GM20431 (cell line): ENCODE results near the gene CEP85.
"Not testable (repeated sequence)": the region's sequence is repeated elsewhere in the genome, so short reads cannot be mapped to it uniquely, and the experiment has no call there.

Source experiments
- in situ Hi-C: fragments of 300-500 bp; cut with MseI, MboI; formaldehyde crosslinking; loops from one replicate; pipeline ENCODE4 v1.15.0; 2020; ENCODE audit warnings: low sequenced_read_pairs; ENCODE audit not compliant: unreplicated experiment

Gene CEP85

GRCh38 chr1:26307363-26307781 is 73.4 kb downstream of the CEP85 start:
- in situ Hi-C loops = no loop called here

DNA sequence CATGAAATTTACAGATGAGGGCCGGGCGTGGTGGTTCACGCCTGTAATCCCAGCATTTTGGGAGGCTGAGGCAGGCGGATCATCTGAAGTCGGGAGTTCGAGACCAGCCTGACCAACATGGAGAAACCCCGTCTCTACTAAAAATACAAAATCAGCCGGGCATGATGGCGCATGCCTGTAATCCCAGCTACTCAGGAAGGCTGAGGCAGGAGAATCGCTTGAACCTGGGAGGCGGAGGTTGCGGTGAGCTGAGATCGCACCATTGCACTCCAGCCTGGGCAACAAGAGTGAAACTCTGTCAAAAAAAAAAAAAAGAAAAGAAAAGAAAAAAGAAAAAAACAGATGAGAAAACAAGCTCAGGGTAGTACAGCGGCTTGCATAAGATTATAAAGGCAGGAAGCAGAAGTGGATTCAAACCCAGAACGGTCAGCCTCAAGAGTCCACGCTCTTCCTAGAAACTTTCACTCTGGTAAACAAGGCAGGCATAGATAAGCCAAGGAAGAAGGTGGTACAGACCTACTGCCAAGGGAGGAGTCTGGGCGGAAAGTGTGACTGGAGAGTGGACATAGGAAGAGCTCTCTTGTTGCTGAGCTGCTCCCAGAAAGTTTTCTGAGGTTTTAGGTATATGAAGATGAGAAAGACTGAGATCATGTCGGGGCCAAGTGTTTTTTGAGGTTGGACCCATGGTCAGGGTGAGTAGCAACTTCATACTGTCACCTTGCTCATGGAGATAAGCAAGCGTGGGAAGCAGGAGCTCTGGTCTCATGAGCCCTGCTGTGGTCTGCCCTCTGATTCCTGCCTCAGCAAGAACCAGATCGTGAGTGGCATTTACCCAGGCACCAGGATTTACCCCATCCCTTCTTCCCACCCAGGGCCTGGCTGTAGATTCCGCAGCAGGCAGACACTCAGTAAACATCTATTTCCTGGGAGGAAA is 74.2 kb downstream of the CEP85 start:
- in situ Hi-C loops = not testable (repeated sequence)

GRCh38 chr1:26314501-26314900 is 80.5 kb downstream of the CEP85 start:
- in situ Hi-C loops = no loop called here

GRCh38 chr1:26315874-26316850 is 82.2 kb downstream of the CEP85 start:
- in situ Hi-C loops = no loop called here

DNA sequence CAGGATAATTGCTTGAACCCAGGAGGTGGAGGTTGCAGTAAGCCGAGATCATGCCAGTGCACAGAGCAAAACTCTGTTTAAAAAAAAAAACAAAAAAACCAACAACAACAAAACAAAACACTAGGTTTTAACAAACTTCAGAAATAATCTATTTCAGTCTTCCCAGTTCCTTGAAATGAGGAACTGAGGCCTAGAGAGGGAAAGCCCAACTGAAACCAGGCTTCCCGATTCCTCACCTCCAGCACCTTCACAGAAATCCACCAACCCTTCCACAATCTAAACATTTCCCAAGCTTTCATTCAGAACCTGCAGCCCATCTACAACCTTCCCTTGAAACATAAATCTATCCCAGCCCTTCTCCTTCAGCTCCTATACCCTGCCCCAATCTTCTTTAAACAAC is 83.1 kb downstream of the CEP85 start:
- in situ Hi-C loops = no loop called here

DNA sequence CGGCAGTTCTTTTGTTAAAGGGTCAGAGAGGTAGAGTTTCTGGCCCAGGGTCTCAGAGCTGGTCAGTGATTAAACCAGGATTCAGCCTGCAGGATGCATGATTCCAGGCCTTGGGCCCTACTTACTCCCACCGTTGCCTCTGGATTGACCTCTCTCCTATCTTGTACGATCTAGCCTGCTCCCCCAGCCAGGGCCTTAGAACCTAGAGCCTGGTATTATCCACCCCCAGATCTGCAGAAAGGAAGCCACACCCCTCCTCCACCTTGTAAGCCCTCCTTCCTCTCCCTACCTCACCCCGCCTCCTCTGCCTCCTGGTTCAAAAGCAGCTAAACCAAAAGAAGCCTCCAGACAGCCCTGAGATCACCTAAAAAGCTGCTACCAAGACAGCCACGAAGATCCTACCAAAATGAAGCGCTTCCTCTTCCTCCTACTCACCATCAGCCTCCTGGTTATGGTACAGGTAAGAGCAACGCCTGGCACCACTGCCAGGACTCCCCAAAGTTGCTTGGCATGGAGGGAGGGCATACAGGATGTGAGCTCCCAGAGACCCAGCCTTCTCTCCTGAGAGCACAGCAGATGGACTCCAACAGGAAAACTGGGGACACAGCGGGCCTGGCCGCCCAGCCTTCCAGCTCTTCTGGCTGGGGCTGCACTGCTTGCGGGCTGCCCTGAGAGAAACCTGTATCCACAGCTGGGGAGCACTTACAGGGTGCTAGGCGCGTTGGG is 83.8 kb downstream of the CEP85 start, which contains the start of gene CD52:
CD52 (plus strand) TSS at position 347 of the 726 bp plus-strand sequence; CDS start at position 407, 60 bp downstream.
- in situ Hi-C loops = no loop called here

GRCh38 chr1:26318338-26319064 is 84.5 kb downstream of the CEP85 start:
- in situ Hi-C loops = no loop called here

- in situ Hi-C loops = loop anchor here (5.0 kb wide), 1 partner anchor 39 kb away; the partner anchor contains the start of gene SH3BGRL3
These were observed 86.9 kb downstream of the CEP85 start for GRCh38 chr1:26320896-26321295.

DNA sequence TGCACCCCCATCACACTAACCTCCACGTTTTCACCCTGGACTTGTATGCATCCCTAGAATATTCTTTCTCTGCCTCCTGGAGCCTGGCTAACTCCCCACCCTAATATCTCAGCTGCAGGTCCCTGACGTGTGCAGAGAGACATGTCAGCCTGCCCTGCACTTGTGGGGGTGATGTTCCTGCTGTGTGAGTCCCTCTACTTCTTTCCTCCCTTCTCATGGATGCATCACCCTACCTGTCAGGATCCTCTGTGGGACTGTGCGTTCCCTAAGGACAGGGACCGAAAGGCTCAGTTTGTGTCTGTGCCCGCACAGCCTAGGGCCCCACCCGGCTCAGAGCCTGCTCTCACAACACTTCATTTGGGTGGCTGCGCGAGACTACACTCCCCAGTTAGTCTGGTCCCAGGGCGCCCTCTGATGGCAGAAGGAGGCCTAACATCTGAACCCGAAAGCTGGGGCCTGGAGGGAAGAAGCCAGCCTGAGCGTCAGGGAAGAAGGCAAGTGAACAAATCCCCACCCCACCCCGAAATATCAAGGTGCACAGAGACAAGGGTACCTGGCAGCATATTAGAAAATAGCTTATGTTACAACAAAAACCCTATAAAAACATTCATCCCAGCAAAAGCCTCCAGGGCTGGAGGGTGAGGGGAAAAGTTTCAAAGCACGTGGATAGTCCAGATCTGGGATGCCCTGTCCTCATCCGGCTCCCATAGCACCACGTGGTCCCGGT is 87.5 kb downstream of the CEP85 start:
- in situ Hi-C loops = loop anchor here (5.0 kb wide), 1 partner anchor 39 kb away; the partner anchor contains the start of gene SH3BGRL3

GRCh38 chr1:26322042-26322331 is 88.0 kb downstream of the CEP85 start:
- in situ Hi-C loops = loop anchor here (5.0 kb wide), 1 partner anchor 40 kb away; the partner anchor contains the start of gene SH3BGRL3

DNA sequence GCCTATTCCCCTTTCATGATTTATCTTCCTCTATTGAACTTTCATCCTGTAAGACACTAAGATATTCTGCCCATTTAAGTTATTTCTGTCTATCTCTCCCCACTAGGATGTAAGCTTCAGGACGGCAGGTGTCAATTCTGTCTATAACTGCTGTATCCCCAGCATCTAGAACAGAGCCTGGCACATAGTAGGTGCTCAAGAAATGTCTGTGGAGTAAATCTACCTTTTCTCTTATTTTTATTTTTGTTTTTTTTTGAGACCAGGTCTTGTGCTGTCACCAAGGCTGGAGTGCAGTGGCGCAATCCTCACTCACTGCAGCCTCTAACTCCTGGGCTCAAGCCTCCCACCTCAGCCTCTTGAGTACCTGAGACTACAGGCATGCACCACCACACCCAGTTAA is 89.4 kb downstream of the CEP85 start:
- in situ Hi-C loops = loop anchor here (5.0 kb wide), 1 partner anchor 41 kb away; the partner anchor contains the start of gene SH3BGRL3

- in situ Hi-C loops = loop anchor here (5.0 kb wide), 1 partner anchor 42 kb away; the partner anchor contains the start of gene SH3BGRL3
These were observed 90.5 kb downstream of the CEP85 start for GRCh38 chr1:26324550-26324949.

GRCh38 chr1:26327956-26328362 is 94.0 kb downstream of the CEP85 start:
- in situ Hi-C loops = no loop called here
